ENCODE measurements around the gene PRMT3. TPM values are rescaled to one million over a fixed set of nuclear protein-coding genes. Genes with fewer than 3 reads are reported as not detected.
"Not testable (repeated sequence)": the region's sequence is repeated elsewhere in the genome, so short reads cannot be mapped to it uniquely, and the experiment has no call there.

Gene PRMT3
- 10 to 100 TPM; 13.9 to 19.2 (median 17.2) TPM for polyA plus RNA-seq (ENCODE audit: insufficient read depth in 1 of 5, insufficient read length in 5 of 5, low replicate concordance in 1 of 5)
- long read RNA-seq, donor 1, full-length matches to known transcripts, result 11 of 11 reads
- long read RNA-seq, donor 1, partial matches to known transcripts, result 0 of 11 reads
- long read RNA-seq, donor 1, other reads (novel, unspliced or antisense), result 0 of 11 reads
- long read RNA-seq, donor 2, full-length matches to known transcripts, result 4 of 4 reads
- long read RNA-seq, donor 2, partial matches to known transcripts, result 0 of 4 reads
- long read RNA-seq, donor 2, other reads (novel, unspliced or antisense), result 0 of 4 reads
- long read RNA-seq, donor 3, partial matches to known transcripts, result 0 of 2 reads
- long read RNA-seq, donor 3, other reads (novel, unspliced or antisense), result 0 of 2 reads
- long read RNA-seq, donor 4, full-length matches to known transcripts, result 2 of 2 reads
- long read RNA-seq, donor 4, partial matches to known transcripts, result 0 of 2 reads
- long read RNA-seq, donor 4, other reads (novel, unspliced or antisense), result 0 of 2 reads
- long read RNA-seq, donor 5, full-length matches to known transcripts, result 6 of 6 reads
- long read RNA-seq, donor 5, partial matches to known transcripts, result 0 of 6 reads
- long read RNA-seq, donor 5, other reads (novel, unspliced or antisense), result 0 of 6 reads
- long read RNA-seq, donor 6, transcript PRMT3-202 (16 exons, 2,653 nt), result major isoform, 6 of 6 reads
- long read RNA-seq, donor 6, partial matches to known transcripts, result 0 of 6 reads
- long read RNA-seq, donor 6, other reads (novel, unspliced or antisense), result 0 of 6 reads
- long read RNA-seq, donor 7, full-length matches to known transcripts, result 13 of 13 reads
- long read RNA-seq, donor 7, partial matches to known transcripts, result 0 of 13 reads
- long read RNA-seq, donor 7, other reads (novel, unspliced or antisense), result 0 of 13 reads
- long read RNA-seq, donor 8, partial matches to known transcripts, result 0 of 1 reads
- long read RNA-seq, donor 8, other reads (novel, unspliced or antisense), result 0 of 1 reads

- peak; percentile 97 to 98 for DNase-seq
These were observed at the start of gene PRMT3 for GRCh38 chr11:20387261-20388095. Gene PRMT3 (plus strand): TSS chr11:20387716. CDS start chr11:20387747, 31 bp downstream.

- no peak for DNase-seq
These were observed 45.0 kb upstream of the PRMT3 start for GRCh38 chr11:20342347-20343141.

- no peak for DNase-seq
These were observed 36.4 kb upstream of the PRMT3 start for GRCh38 chr11:20351136-20351535.

DNA sequence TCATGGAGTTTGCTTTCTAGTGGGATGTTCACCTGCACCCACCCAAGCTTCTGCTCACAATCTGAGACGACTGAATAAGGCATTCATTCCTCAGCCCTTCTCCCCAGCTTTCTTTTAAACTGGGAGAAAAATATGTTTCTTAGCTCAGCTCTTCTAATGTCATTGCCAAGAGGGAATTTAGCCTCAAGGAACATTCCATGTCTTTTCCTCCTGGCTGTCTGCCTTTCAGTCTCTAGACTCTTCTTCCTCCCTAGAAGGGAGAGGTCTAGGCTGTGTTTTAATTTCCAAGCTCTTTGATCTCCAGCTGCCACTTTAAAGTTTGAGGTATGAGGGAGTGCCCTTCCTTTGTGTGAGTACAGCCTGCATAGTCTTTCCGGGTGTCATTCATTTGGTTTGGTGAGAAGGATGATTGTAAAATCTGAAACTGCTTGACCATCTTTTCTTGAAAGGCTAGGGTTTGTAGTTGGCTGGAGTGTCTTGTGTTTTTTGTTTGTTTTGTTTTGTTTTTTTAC is 35.7 kb upstream of the PRMT3 start:
- no peak for DNase-seq

DNA sequence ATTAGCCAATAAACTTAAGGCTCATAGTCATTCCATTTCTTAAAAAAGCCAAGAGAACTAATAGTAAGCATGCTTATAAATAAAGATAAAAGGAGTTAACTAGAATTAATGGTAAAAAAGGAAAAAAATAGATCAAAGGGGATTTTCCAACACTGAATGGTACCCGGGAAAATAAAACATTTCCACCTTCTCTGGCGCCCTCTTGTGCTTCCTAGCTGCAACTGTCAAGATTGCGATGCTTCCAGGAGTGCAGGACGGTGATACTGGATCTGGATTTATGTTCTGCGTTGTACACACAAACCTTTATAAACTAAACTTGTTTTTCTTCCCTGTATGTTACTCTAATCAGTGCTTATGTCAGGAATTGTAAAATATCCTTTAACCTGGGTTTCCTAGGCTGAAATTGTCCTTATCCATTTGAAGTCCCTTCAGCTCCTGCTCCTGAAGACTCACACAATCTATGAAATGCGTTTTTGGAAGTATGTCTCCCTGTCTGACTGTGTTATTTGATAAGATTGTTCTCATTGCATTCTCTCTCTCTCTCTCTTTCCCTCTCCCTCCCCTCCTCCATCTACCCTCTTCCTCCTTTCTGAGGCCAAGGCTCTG is 33.6 kb upstream of the PRMT3 start:
- no peak for DNase-seq

DNA sequence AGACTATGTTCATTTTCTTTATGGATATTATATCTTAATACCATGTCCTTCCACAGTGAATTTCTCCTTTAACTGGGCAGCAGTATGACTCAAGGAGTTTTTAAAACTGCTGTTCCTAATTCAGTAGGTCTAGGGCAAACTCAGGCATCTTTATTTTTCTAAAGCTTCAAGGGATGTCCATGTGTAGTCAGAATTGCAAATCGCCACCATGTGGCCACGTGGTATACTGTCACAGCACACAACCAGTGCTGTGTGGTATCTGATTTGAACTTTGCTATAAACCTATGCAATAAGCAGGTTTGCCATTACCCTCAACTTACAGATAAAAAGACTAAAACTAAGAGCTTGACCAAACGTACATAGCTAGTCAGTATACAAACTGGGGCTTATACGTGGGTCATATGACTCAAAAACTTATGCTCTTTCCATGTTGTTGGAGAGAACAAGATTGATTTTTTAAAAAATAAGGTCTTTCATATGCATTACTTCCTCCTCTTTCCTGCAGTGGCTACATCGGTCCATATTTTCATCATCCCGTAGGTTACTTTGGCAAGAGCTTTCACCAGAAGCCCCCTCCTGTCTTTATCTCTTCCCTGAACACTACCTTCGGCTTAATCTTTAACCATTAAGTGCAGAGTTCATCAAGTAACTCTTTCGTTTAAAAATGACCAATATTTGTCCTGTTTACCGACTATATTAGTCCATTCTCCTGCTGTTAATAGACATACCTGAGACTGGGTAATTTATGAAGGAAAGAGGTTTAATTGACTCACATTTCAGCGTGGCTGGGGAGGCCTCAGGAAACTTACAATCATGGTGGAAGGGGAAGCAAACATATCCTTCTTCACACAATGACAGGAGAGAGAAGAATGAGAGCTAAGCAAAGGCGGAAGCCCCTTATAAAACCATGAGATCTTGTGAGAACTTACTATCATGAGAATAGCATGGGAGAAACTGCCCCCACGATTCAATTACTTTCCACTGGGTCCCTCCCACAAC is 32.0 kb upstream of the PRMT3 start:
- no peak for DNase-seq

DNA sequence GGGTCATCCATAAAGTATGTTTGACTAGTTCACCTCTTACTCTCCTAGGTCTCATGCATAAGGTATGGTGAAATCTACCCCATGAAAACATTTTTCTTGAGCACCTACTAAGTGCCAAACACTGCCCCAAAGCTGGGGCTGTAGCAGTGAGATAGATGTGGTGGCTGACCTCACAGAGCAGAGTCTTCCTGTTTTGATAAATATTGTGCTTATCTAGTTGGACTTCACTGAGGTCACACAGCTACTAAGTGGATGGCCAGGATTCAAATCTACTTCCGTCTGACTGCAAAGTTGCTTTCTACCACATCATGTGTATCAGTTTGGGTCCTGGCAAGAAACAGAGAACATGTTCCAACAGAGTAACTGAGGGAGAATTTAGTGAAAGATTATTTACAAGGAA is 30.4 kb upstream of the PRMT3 start:
- no peak for DNase-seq

GRCh38 chr11:20360650-20361049 is 26.9 kb upstream of the PRMT3 start:
- no peak for DNase-seq

DNA sequence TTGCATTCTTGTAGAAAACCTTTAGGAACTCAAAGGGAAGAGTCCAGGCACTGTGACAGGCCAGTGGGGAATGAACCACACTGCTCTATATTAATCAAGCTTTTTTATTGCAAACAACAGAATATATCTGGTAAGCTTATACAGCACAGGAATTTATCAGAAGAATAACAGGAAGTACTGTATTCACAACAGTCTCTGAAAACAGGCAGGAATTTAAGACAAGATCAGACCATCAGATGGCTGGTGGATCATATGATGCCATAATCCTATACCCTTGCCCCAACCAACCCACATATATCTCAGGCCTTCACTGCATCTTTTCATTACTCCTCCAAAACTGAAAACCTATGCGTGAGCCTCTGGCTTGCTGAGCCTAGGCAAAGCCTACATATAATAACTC is 25.0 kb upstream of the PRMT3 start:
- DNase-seq, result no peak

DNA sequence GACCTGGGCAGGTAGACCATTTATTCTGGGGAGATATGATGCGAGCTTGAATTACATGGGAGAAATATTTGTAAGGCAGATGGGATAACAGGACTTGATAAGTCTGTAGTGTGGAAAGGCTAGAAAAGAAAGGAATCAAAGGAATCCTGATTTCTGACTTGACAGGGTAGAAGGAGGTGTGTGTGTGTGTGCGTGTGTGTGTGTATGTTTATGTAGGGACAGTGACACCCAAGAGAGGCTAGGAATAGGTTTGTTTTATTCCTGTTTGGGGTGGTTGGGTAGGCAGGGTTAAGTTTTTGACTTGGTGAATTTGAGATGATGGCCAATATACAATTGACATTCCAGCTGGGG is 24.4 kb upstream of the PRMT3 start:
- DNase-seq, result no peak

- DNase-seq, result peak in 1 of 2 donors; percentile 18
These were observed 23.8 kb upstream of the PRMT3 start, which contains the start of gene HTATIP2 for GRCh38 chr11:20363500-20364340. Gene HTATIP2 (plus strand): TSS chr11:20363714. CDS start chr11:20364238, 524 bp downstream.

DNA sequence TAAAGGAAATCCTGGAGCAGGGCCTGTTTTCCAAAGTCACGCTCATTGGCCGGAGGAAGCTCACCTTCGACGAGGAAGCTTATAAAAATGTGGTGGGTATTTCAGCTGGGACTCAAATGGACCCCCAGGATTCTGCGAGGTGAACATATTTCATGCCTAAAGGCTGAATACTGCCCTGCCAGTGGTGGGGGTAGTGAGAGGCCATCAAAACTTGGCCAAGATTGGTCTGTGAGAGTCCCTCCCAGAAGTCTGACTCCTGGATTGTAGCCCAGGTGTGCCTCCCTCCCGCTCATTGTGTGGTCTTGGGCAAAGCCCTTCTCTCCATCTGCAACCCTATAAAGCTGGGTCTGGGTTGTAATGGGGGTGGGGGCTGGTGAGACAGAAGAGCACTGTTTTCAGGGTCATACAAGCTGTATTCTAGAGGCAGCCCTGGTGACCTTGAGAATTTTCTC is 23.1 kb upstream of the PRMT3 start:
- no peak for DNase-seq

GRCh38 chr11:20365465-20365864 is 22.1 kb upstream of the PRMT3 start:
- DNase-seq, result not testable (repeated sequence)

DNA sequence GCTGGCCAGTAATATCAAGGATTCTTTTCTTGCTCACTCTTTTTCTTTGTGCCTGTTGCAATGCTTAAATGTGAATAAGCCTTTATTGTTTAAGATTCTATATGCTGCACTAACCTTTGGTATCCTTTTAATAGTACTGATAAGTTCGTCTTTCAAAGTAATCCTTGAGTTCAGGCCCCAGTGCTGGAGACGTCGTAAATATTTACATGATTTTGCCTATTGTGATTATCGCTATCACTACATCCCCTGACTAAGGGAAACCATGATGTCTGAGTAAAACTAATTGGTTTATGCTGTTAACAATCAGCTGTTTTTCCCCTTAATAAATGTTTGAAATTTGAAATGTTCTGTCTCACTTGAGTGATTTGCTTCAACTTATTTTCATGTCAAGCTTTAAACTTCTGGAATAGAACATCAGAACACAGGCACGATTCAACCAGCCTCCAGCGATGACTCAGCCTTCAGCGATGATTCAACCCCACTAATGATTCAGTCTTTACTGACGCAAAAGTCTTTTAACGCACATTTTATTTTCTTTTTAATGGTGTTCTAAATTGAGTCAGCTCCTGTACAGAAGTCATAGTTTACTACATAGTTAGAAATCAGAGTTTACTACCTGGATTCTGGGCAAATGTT is 20.1 kb upstream of the PRMT3 start:
- no peak for DNase-seq

GRCh38 chr11:20368438-20368837 is 19.1 kb upstream of the PRMT3 start:
- no peak for DNase-seq

GRCh38 chr11:20369826-20370225 is 17.7 kb upstream of the PRMT3 start:
- DNase-seq, result no peak

GRCh38 chr11:20372081-20372626 is 15.4 kb upstream of the PRMT3 start:
- DNase-seq, result no peak

All from right lung (tissue), 10 donors.